GM12891 (cell line): ENCODE data around the gene TBC1D4.

Experiments used
- DNase-seq: peaks from one replicate; pipeline ENCODE4 v3.0.0; 2011; ENCODE audit warnings: low spot score; ENCODE audit not compliant: insufficient read length
- FAIRE-seq: peaks from 2 replicates; lab custom pipeline; 2011; peaks lifted over from hg19 to GRCh38; lab: Jason Lieb, UNC
- PAX5 ChIP-seq: IDR thresholded peaks from 2 replicates; pipeline ENCODE4 v1.6.1; 2011; ENCODE audit warnings: low read length, moderate library complexity, mild to moderate bottlenecking; ENCODE audit not compliant: insufficient read depth, severe bottlenecking
- POLR2A ChIP-seq: IDR thresholded peaks from 2 replicates; pipeline ENCODE4 v1.6.1; 2011; ENCODE audit warnings: low read depth, low read length, control low read depth
- POLR2AphosphoS5 ChIP-seq: IDR thresholded peaks from 2 replicates; pipeline ENCODE4 v1.6.1; 2011; ENCODE audit warnings: low read depth, low read length, control low read depth
- POU2F2 ChIP-seq: IDR thresholded peaks from 2 replicates; pipeline ENCODE4 v1.6.1; 2011; ENCODE audit warnings: low read depth, mild to moderate bottlenecking, control low read depth, low read length, moderate library complexity
- SPI1 ChIP-seq: IDR thresholded peaks from 2 replicates; pipeline ENCODE4 v1.6.1; 2011; ENCODE audit warnings: low read depth, low read length, control low read depth
- TAF1 ChIP-seq: IDR thresholded peaks from 2 replicates; pipeline ENCODE4 v1.6.1; 2011; ENCODE audit warnings: low read depth, low read length, control low read depth

Gene TBC1D4

GRCh38 chr13:75507027-75508001 is 25.3 kb upstream of the TBC1D4 start:
- TF ChIP-seq POLR2AphosphoS5 = no peak
- peak; percentile 71 for TF ChIP-seq SPI1
- DNase-seq (no peak), FAIRE-seq (peak; percentile 16)

GRCh38 chr13:75506018-75506417 is 24.0 kb upstream of the TBC1D4 start:
- peak; percentile 83 for FAIRE-seq
- TF ChIP-seq SPI1 (no peak), POLR2AphosphoS5 (no peak), POLR2A (no peak), TAF1 (no peak)
- DNase-seq = no peak

- TF ChIP-seq POU2F2 = no peak
- peak; percentile 75 for TF ChIP-seq SPI1
- no peak for TF ChIP-seq POLR2AphosphoS5
- TF ChIP-seq TAF1 = no peak
- TF ChIP-seq PAX5 = no peak
- TF ChIP-seq POLR2A = no peak
- FAIRE-seq (no peak), DNase-seq (no peak)
These were observed 23.4 kb upstream of the TBC1D4 start for GRCh38 chr13:75505327-75505726.

GRCh38 chr13:75495938-75496337 is 14.0 kb upstream of the TBC1D4 start:
- no peak for TF ChIP-seq PAX5
- TF ChIP-seq POU2F2 = no peak
- FAIRE-seq (no peak), DNase-seq (no peak)

- DNase-seq (no peak), FAIRE-seq (no peak)
- no peak for TF ChIP-seq POLR2AphosphoS5
- TF ChIP-seq PAX5 = no peak
- TF ChIP-seq POLR2A = no peak
- no peak for TF ChIP-seq TAF1
- no peak for TF ChIP-seq SPI1
- TF ChIP-seq POU2F2 = no peak
These were observed 12.5 kb upstream of the TBC1D4 start for GRCh38 chr13:75494491-75494890.

GRCh38 chr13:75493156-75493555 is 11.2 kb upstream of the TBC1D4 start:
- DNase-seq (no peak), FAIRE-seq (no peak)
- TF ChIP-seq POLR2AphosphoS5 = no peak
- TF ChIP-seq POLR2A = no peak
- TF ChIP-seq POU2F2 = no peak
- TF ChIP-seq TAF1 = no peak
- no peak for TF ChIP-seq PAX5
- TF ChIP-seq SPI1 = no peak

GRCh38 chr13:75492389-75492788 is 10.4 kb upstream of the TBC1D4 start:
- DNase-seq = no peak
- TF ChIP-seq POLR2A (no peak), SPI1 (no peak), POLR2AphosphoS5 (no peak), POU2F2 (no peak), TAF1 (no peak), PAX5 (no peak)
- no peak for FAIRE-seq

GRCh38 chr13:75491376-75491775 is 9.4 kb upstream of the TBC1D4 start:
- DNase-seq = no peak
- no peak for TF ChIP-seq POU2F2
- TF ChIP-seq POLR2A = no peak
- TF ChIP-seq POLR2AphosphoS5 = no peak
- TF ChIP-seq TAF1 = no peak
- FAIRE-seq = peak; percentile 72

GRCh38 chr13:75489502-75490263 is 7.7 kb upstream of the TBC1D4 start:
- DNase-seq (no peak), FAIRE-seq (peak; percentile 65)
- TF ChIP-seq SPI1 = peak; percentile 48; the same call in 1 of the 2 replicates
- no peak for TF ChIP-seq TAF1

- TF ChIP-seq POLR2AphosphoS5 (no peak), PAX5 (no peak), TAF1 (no peak), SPI1 (no peak)
- DNase-seq (no peak), FAIRE-seq (peak; percentile 20)
These were observed 4.4 kb upstream of the TBC1D4 start for GRCh38 chr13:75486146-75487062.
